Fibroblast of villous mesenchyme (primary cell): ENCODE results near the gene SCAP. TPM values are rescaled to one million over a fixed set of nuclear protein-coding genes. Genes with fewer than 3 reads are reported as not detected.

Experiments
- DNase-seq: peaks from one replicate; pipeline ENCODE4 v3.0.0-alpha.2; 2010; ENCODE audit warnings: low read depth
- H3K4me3 ChIP-seq: 2 replicates; pipeline ENCODE4 v1.5.1; 2011; ENCODE audit warnings: low read depth, mild to moderate bottlenecking, low read length
- CTCF ChIP-seq: IDR thresholded peaks from 2 replicates; pipeline ENCODE4 v1.5.1; 2012; ENCODE audit warnings: low read depth, mild to moderate bottlenecking, low read length; ENCODE audit not compliant: insufficient read depth
- total RNA-seq: library from RNA; depleted of rRNA; stranded (reverse); fragments of >200 nt; gene quantifications from 2 replicates; pipeline ENCODE4 v1.2.3, GENCODE V29; 2012

Gene SCAP
- total RNA-seq, 1 donor = 66.5 TPM

- H3K4me3 ChIP-seq = peak overlapping the region; percentile 98
- peak; percentile 91 for DNase-seq
- no peak for TF ChIP-seq CTCF
Observed at GRCh38 chr3:47381317-47382157, 94.2 kb downstream of the SCAP start.

GRCh38 chr3:47380601-47381316 lies 95.0 kb downstream of the SCAP start, which contains the start of gene PTPN23:
Gene PTPN23 (plus strand): TSS chr3:47381021. CDS start chr3:47381097, 76 bp downstream.
- DNase-seq = peak; percentile 99
- peak within 1 kb of the TSS; percentile 98 for H3K4me3 ChIP-seq
- TF ChIP-seq CTCF = no peak

- TF ChIP-seq CTCF = peak; percentile 10
- DNase-seq = no peak
- peak overlapping the region; percentile 98 for H3K4me3 ChIP-seq
Observed at GRCh38 chr3:47380026-47380600, 95.6 kb downstream of the SCAP start.

GRCh38 chr3:47379411-47379899 lies 96.3 kb downstream of the SCAP start:
- TF ChIP-seq CTCF = no peak
- no peak for DNase-seq
- peak overlapping the region; percentile 98 for H3K4me3 ChIP-seq

- TF ChIP-seq CTCF = no peak
- DNase-seq = no peak
- H3K4me3 ChIP-seq = no peak overlapping the region
Observed at GRCh38 chr3:47378869-47379268, 96.9 kb downstream of the SCAP start.

- no peak overlapping the region for H3K4me3 ChIP-seq
- TF ChIP-seq CTCF = no peak
- DNase-seq = no peak
Observed at GRCh38 chr3:47377186-47377585, 98.6 kb downstream of the SCAP start.
